BJ (cell line): ENCODE measurements around the gene CA5A. TPM values are rescaled to one million over a fixed set of nuclear protein-coding genes. Genes with fewer than 3 reads are reported as not detected.

ENCODE experiments used
- CTCF ChIA-PET: fragments of 350-600 bp; formaldehyde crosslinking; extraction: SDS; loops from one replicate; lab custom pipeline; 2021; ENCODE audit warnings: antibody characterized with exemption, inconsistent platforms; lab: Yijun Ruan, JAX
- POLR2A ChIA-PET: fragments of 300-600 bp; sonication (Branson Sonifier 250); formaldehyde crosslinking; extraction: SDS; loops from one replicate; lab custom pipeline; 2021; ENCODE audit warnings: antibody characterized with exemption; lab: Charles Lee
- DNase-seq: peaks from one replicate; pipeline ENCODE4 v3.0.0-alpha.2; 2011; ENCODE audit warnings: low read depth
- H3K27me3 ChIP-seq: 2 replicates; pipeline ENCODE4 v1.6.0; 2011; ENCODE audit warnings: low read length; ENCODE audit not compliant: control insufficient read depth, insufficient read depth
- H3K36me3 ChIP-seq: 2 replicates; pipeline ENCODE4 v1.5.1; 2011; ENCODE audit warnings: low read length; ENCODE audit not compliant: control insufficient read depth, insufficient read depth
- H3K4me3 ChIP-seq: 2 replicates; pipeline ENCODE4 v1.5.1; 2011; ENCODE audit warnings: low read depth, mild to moderate bottlenecking, control low read depth, low read length
- CTCF ChIP-seq: IDR thresholded peaks from 2 replicates; pipeline ENCODE4 v1.5.1; 2011; ENCODE audit warnings: low read depth, mild to moderate bottlenecking, control low read depth, inconsistent platforms, low read length, moderate library complexity; ENCODE audit not compliant: insufficient read depth
- polyA plus RNA-seq: library from polyadenylated mRNA; depleted of rRNA; stranded (reverse); fragments of >200 nt; gene quantifications from 2 replicates; pipeline ENCODE4 v1.2.3, GENCODE V29; 2011

Gene CA5A
- polyA plus RNA-seq, 1 experiment: not detected

- H3K4me3 ChIP-seq: no peak overlapping the region
- ChIA-PET POLR2A (no interaction called here), CTCF (interaction anchor here (1.1 kb wide), 1 partner anchor 54 kb away, joined by 3 read pairs; no protein-coding TSS in a partner anchor)
- no peaks in the 10 kb centered on the region for H3K36me3 ChIP-seq
- peaks cover 5% of the 10 kb centered on the region; the same call in 1 of the 2 replicates for H3K27me3 ChIP-seq
- TF ChIP-seq CTCF: no peak
- no peak for DNase-seq
Observed at GRCh38 chr16:87924811-87925670, 11.3 kb downstream of the CA5A start.

- POLR2A ChIA-PET: no interaction called here
- Histone ChIP-seq H3K27me3 (peaks cover 7% of the 10 kb centered on the region; the same call in 1 of the 2 replicates), H3K4me3 (no peak overlapping the region), H3K36me3 (no peaks in the 10 kb centered on the region)
- DNase-seq: no peak
- CTCF ChIA-PET: interaction anchor here (1.1 kb wide), 1 partner anchor 25 kb away, joined by 3 read pairs; no protein-coding TSS in a partner anchor
- TF ChIP-seq CTCF: no peak
Observed at GRCh38 chr16:87924041-87924810, 12.1 kb downstream of the CA5A start.

GRCh38 chr16:87922250-87922871, 14.0 kb downstream of the CA5A start:
- Histone ChIP-seq H3K27me3 (peaks cover 5% of the 10 kb centered on the region; the same call in 1 of the 2 replicates), H3K4me3 (no peak overlapping the region), H3K36me3 (no peaks in the 10 kb centered on the region)
- no peak for TF ChIP-seq CTCF
- DNase-seq: no peak
- ChIA-PET CTCF (no interaction called here), POLR2A (no interaction called here)

GRCh38 chr16:87921236-87921773, 15.0 kb downstream of the CA5A start:
- CTCF ChIA-PET: no interaction called here
- TF ChIP-seq CTCF: no peak
- Histone ChIP-seq H3K27me3 (peaks cover 5% of the 10 kb centered on the region; the same call in 1 of the 2 replicates), H3K36me3 (no peaks in the 10 kb centered on the region), H3K4me3 (no peak overlapping the region)
- no peak for DNase-seq
- POLR2A ChIA-PET: no interaction called here
